Middle frontal gyrus (tissue), 1 donor: Measurements from ENCODE around the gene ZNF891.

Experiments
- DNase-seq: peaks from one replicate; pipeline ENCODE4 v3.0.0-alpha.2; 2015; ENCODE audit warnings: low spot score; ENCODE audit errors: extremely low spot score

ZNF891 gene

GRCh38 chr12:133063556-133063955 is 66.5 kb downstream of the ZNF891 start:
- no peak for DNase-seq

DNA sequence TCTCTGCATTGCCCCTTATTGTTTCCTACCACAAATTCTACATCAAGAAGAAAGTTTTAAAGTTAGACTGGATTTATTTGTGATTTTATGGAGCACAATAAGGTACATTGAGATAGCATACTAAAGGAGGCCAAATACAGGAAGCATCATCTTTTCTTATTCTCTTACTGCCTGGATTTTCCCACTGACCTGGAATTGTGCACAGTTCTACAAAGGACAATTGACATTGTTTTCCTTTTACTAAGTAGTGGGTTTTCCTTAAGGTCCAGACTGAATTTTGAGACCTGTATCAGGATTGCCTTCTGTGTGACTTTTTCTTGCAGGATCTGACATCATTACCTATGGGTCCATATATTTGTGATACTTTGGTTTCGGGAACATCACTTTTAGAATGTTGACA is 68.1 kb downstream of the ZNF891 start:
- no peak for DNase-seq

GRCh38 chr12:133058203-133059113 is 71.6 kb downstream of the ZNF891 start:
- DNase-seq = no peak

DNA sequence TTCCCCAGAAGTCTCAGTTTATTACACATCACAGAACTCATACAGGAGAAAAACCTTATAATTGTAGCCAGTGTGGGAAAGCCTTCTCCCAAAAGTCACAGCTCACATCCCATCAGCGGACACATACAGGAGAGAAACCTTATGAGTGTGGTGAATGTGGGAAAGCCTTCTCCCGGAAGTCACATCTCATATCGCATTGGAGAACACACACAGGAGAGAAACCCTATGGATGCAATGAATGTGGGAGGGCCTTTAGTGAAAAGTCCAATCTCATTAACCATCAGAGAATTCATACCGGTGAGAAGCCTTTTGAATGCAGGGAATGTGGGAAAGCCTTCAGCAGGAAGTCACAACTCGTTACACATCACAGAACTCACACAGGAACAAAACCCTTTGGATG is 72.6 kb downstream of the ZNF891 start:
- DNase-seq = no peak
